ENCODE measurements around the gene SSR1.

The SSR1 gene

GRCh38 chr6:7252390-7252789 lies 60.6 kb downstream of the SSR1 start:
- TF ChIP-seq ZFX (IDR thresholded peaks at IDR 0.05; ENCODE audit: borderline replicate concordance) (no peak), CTCF (IDR thresholded peaks at IDR 0.05) (no peak)
- no peak overlapping the region for H3K27ac ChIP-seq

- no peak overlapping the region for H3K27ac ChIP-seq
- TF ChIP-seq CTCF (IDR thresholded peaks at IDR 0.05), result no peak
- no peak for TF ChIP-seq ZFX (IDR thresholded peaks at IDR 0.05; ENCODE audit: borderline replicate concordance)
Observed at GRCh38 chr6:7251646-7252260, 61.2 kb downstream of the SSR1 start.

GRCh38 chr6:7250812-7251211 lies 62.2 kb downstream of the SSR1 start:
- H3K27ac ChIP-seq, result no peak overlapping the region
- TF ChIP-seq ZFX (IDR thresholded peaks at IDR 0.05; ENCODE audit: borderline replicate concordance), result no peak
- no peak for TF ChIP-seq CTCF (IDR thresholded peaks at IDR 0.05)

GRCh38 chr6:7249946-7250643 lies 62.9 kb downstream of the SSR1 start:
- H3K27ac ChIP-seq, result no peak overlapping the region
- TF ChIP-seq CTCF (IDR thresholded peaks at IDR 0.05) (no peak), ZFX (IDR thresholded peaks at IDR 0.05; ENCODE audit: borderline replicate concordance) (no peak)

- TF ChIP-seq CTCF (IDR thresholded peaks at IDR 0.05) (no peak), ZFX (IDR thresholded peaks at IDR 0.05; ENCODE audit: borderline replicate concordance) (no peak)
- no peak overlapping the region for H3K27ac ChIP-seq
Observed at GRCh38 chr6:7249391-7249790, 63.6 kb downstream of the SSR1 start.

- no peak for TF ChIP-seq ZFX (IDR thresholded peaks at IDR 0.05; ENCODE audit: borderline replicate concordance)
- no peak for TF ChIP-seq CTCF (IDR thresholded peaks at IDR 0.05)
- H3K27ac ChIP-seq, result no peak overlapping the region
Observed at GRCh38 chr6:7247828-7248227, 65.2 kb downstream of the SSR1 start.

GRCh38 chr6:7247179-7247456 lies 65.9 kb downstream of the SSR1 start:
- H3K27ac ChIP-seq, result no peak overlapping the region
- TF ChIP-seq CTCF (IDR thresholded peaks at IDR 0.05) (no peak), ZFX (IDR thresholded peaks at IDR 0.05; ENCODE audit: borderline replicate concordance) (no peak)

Measured in 22Rv1 (cell line).